HEK293 (cell line): ENCODE data around the gene STMN1.
A peak's percentile ranks its signal among the peaks of the same experiment; 100 is the strongest.

ENCODE experiments used
- CTCF ChIA-PET: fragments of 350-600 bp; formaldehyde crosslinking; extraction: SDS; loops from one replicate; lab custom pipeline; 2021; ENCODE audit warnings: antibody characterized with exemption; lab: Yijun Ruan, JAX
- POLR2A ChIA-PET: fragments of 300-600 bp; formaldehyde crosslinking; extraction: SDS; loops from one replicate; lab custom pipeline; 2020; ENCODE audit warnings: antibody characterized with exemption, inconsistent platforms; lab: Yijun Ruan, JAX
- H3K27ac ChIP-seq: fragments of 200-500 bp; sonication (Bioruptor generic); 2 replicates; pipeline ENCODE4 v1.5.1; 2014; ENCODE audit warnings: low read depth, low read length, control low read depth, inconsistent platforms; ENCODE audit errors: extremely low read depth
- H3K36me3 ChIP-seq, 2 experiments: fragments of 200-500 bp in 1 of 2; sonication (Bioruptor generic) in 1 of 2; 1 replicate in 1 of 2; 2 replicates in 1 of 2; pipeline ENCODE4 v1.5.1; 2014 to 2017; ENCODE audit warnings: inconsistent platforms in 2 of 2, low read length in 2 of 2; ENCODE audit not compliant: control insufficient read depth in 2 of 2, insufficient read depth in 1 of 2
- H3K4me1 ChIP-seq: fragments of 200-500 bp; sonication (Bioruptor generic); 2 replicates; pipeline ENCODE4 v1.5.1; 2014; ENCODE audit warnings: mild to moderate bottlenecking, low read length, inconsistent platforms; ENCODE audit not compliant: control insufficient read depth, insufficient read depth
- H3K4me3 ChIP-seq: 2 replicates; pipeline ENCODE4 v1.5.1; 2011; ENCODE audit warnings: low read depth, mild to moderate bottlenecking, control low read depth, low read length, moderate library complexity
- H3K9me3 ChIP-seq: fragments of 200-500 bp; sonication (Bioruptor generic); 2 replicates; pipeline ENCODE4 v1.5.1; 2014; ENCODE audit warnings: low read depth, low read length, inconsistent platforms; ENCODE audit not compliant: control insufficient read depth, insufficient read depth
- EGR2 ChIP-seq: fragments of 450-650 bp; formaldehyde crosslinking; IDR thresholded peaks from 2 replicates; pipeline ENCODE4 v1.5.1; 2016; ENCODE audit warnings: low read depth, missing biosample characterization, missing genetic modification characterization
- GFI1B ChIP-seq: fragments of 450-650 bp; formaldehyde crosslinking; IDR thresholded peaks from 2 replicates; pipeline ENCODE4 v1.5.1; 2016; ENCODE audit warnings: missing biosample characterization, missing genetic modification characterization
- KLF9 ChIP-seq: fragments of 450-650 bp; formaldehyde crosslinking; IDR thresholded peaks from 2 replicates; pipeline ENCODE4 v1.5.1; 2016; ENCODE audit warnings: missing biosample characterization, missing genetic modification characterization, low read depth
- WT1 ChIP-seq: fragments of 450-650 bp; formaldehyde crosslinking; IDR thresholded peaks from 2 replicates; pipeline ENCODE4 v1.5.1; 2016; ENCODE audit warnings: missing biosample characterization, missing genetic modification characterization
- ZNF280C ChIP-seq: fragments of 450-650 bp; formaldehyde crosslinking; IDR thresholded peaks from 2 replicates; pipeline ENCODE4 v1.5.1; 2016; ENCODE audit warnings: missing biosample characterization, missing genetic modification characterization
- ZNF561 ChIP-seq: fragments of 450-650 bp; IDR thresholded peaks from 2 replicates; pipeline ENCODE4 v1.5.1; 2018; ENCODE audit warnings: missing biosample characterization, missing genetic modification characterization, borderline replicate concordance
- ZNF610 ChIP-seq: fragments of 450-650 bp; formaldehyde crosslinking; IDR thresholded peaks from 2 replicates; pipeline ENCODE4 v1.5.1; 2016; ENCODE audit warnings: missing biosample characterization, missing genetic modification characterization, borderline replicate concordance
- ZNF747 ChIP-seq: fragments of 450-650 bp; formaldehyde crosslinking; IDR thresholded peaks from 2 replicates; pipeline ENCODE4 v1.5.1; 2016; ENCODE audit warnings: missing biosample characterization, missing genetic modification characterization
- TF ChIP-seq, protein P1 (sequence below): fragments of 450-650 bp; formaldehyde crosslinking; IDR thresholded peaks from 2 replicates; pipeline ENCODE4 v1.5.1; 2016; ENCODE audit warnings: missing biosample characterization, missing genetic modification characterization, low read depth
- TF ChIP-seq, protein P2 (sequence below): fragments of 450-650 bp; formaldehyde crosslinking; IDR thresholded peaks from 2 replicates; pipeline ENCODE4 v1.5.1; 2016; ENCODE audit warnings: missing biosample characterization, missing genetic modification characterization
- TF ChIP-seq, protein P3 (sequence below): fragments of 450-650 bp; IDR thresholded peaks from 2 replicates; pipeline ENCODE4 v1.5.1; 2018; ENCODE audit warnings: missing biosample characterization, mild to moderate bottlenecking, missing genetic modification characterization
- TF ChIP-seq, protein P4 (sequence below): fragments of 450-650 bp; formaldehyde crosslinking; conservative IDR thresholded peaks from 2 replicates; pipeline ENCODE4 v1.5.1; 2016; ENCODE audit warnings: low read depth, missing biosample characterization, missing genetic modification characterization
- TF ChIP-seq, protein P5 (sequence below): fragments of 450-650 bp; formaldehyde crosslinking; IDR thresholded peaks from 2 replicates; pipeline ENCODE4 v1.5.1; 2016; ENCODE audit warnings: missing biosample characterization, missing genetic modification characterization, borderline replicate concordance

The STMN1 gene

DNA sequence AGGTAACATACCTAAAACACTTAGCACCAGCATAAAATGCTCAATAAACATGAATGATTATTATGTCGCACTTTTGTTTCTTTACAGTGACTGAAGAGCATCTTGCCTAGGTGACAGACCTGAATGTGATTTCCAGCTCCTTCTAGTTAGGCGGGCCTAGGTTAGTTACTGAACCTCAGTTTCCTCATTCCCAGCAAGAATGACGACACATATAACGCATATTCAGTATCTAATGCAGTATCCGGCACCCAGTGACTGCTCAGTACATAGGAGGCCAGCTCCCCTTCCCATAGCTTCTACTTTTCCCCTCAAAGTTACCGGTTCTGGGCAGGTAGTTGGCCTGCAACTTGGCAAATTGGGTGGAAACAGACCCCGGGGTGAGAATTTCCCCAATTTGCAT, 47.7 kb downstream of the STMN1 start:
- ChIA-PET POLR2A (interaction anchor here (0.7 to 1.2 kb wide), 3 partner anchors 13 to 35 kb away, joined by 3 to 5 read pairs (median 4); partner anchors contain the start of gene PAQR7), CTCF (interaction anchor here (1.4 kb wide), 1 partner anchor 28 kb away, joined by 5 read pairs; no protein-coding TSS in a partner anchor)
- TF ChIP-seq ZNF747 (tag by site-specific recombination): no peak
- TF ChIP-seq, protein P1, sequence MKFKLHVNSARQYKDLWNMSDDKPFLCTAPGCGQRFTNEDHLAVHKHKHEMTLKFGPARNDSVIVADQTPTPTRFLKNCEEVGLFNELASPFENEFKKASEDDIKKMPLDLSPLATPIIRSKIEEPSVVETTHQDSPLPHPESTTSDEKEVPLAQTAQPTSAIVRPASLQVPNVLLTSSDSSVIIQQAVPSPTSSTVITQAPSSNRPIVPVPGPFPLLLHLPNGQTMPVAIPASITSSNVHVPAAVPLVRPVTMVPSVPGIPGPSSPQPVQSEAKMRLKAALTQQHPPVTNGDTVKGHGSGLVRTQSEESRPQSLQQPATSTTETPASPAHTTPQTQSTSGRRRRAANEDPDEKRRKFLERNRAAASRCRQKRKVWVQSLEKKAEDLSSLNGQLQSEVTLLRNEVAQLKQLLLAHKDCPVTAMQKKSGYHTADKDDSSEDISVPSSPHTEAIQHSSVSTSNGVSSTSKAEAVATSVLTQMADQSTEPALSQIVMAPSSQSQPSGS (tag by site-specific recombination): 0 out of 2 replicates have a peak, but pooled peaks have one; percentile 32
- TF ChIP-seq GFI1B (tag by site-specific recombination): no peak
- Histone ChIP-seq H3K27ac (peak overlapping the region; percentile 71; the same call in 1 of the 2 replicates), H3K9me3 (no peaks in the 10 kb centered on the region), H3K4me1 (no peaks in the 10 kb centered on the region; the same call in 1 of the 2 replicates), H3K36me3 (peaks cover 0 to 18% of the 10 kb centered on the region in 2 experiments; a peak in 2 of 3 replicates), H3K4me3 (peak overlapping the region; percentile 83)

DNA sequence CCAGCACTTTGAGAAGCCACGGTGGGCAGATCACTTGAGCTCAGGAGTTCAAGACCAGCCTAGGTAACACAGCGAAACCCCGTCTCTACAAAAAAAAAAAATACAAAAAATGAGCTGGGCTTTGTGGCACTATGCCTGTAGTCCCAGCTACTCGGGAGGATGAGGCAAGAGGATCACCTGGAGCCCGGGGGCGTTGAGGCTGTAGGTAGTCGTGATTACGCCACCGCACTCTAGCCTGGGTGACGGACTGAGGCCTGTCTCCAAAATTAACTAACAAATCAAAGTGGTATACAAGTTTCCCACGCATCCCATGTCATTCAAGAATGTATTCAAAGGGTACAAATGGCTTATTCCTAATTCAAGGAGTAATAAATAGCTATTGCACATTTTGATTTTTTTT, 49.4 kb downstream of the STMN1 start:
- Histone ChIP-seq H3K9me3 (no peaks in the 10 kb centered on the region), H3K36me3 (peaks cover 0 to 4% of the 10 kb centered on the region in 2 experiments; a peak in 2 of 3 replicates), H3K4me3 (no peak overlapping the region), H3K27ac (no peak overlapping the region), H3K4me1 (no peaks in the 10 kb centered on the region; the same call in 1 of the 2 replicates)
- CTCF ChIA-PET: interaction anchor here (0.6 to 0.9 kb wide), 3 partner anchors 9 to 34 kb away, joined by 3 to 4 read pairs (median 4); no protein-coding TSS in a partner anchor
- POLR2A ChIA-PET: no interaction called here
- no peak for TF ChIP-seq WT1 (tag by site-specific recombination)
- no peak for TF ChIP-seq ZNF561
- TF ChIP-seq, protein P2, sequence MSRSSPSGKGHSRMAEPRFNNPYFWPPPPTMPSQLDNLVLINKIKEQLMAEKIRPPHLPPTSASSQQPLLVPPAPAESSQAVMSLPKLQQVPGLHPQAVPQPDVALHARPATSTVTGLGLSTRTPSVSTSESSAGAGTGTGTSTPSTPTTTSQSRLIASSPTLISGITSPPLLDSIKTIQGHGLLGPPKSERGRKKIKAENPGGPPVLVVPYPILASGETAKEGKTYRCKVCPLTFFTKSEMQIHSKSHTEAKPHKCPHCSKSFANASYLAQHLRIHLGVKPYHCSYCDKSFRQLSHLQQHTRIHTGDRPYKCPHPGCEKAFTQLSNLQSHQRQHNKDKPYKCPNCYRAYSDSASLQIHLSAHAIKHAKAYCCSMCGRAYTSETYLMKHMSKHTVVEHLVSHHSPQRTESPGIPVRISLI: 0 out of 2 replicates have a peak, but pooled peaks have one; percentile 9
- TF ChIP-seq, protein P3, sequence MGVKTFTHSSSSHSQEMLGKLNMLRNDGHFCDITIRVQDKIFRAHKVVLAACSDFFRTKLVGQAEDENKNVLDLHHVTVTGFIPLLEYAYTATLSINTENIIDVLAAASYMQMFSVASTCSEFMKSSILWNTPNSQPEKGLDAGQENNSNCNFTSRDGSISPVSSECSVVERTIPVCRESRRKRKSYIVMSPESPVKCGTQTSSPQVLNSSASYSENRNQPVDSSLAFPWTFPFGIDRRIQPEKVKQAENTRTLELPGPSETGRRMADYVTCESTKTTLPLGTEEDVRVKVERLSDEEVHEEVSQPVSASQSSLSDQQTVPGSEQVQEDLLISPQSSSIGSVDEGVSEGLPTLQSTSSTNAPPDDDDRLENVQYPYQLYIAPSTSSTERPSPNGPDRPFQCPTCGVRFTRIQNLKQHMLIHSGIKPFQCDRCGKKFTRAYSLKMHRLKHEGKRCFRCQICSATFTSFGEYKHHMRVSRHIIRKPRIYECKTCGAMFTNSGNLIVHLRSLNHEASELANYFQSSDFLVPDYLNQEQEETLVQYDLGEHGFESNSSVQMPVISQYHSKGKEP (tag by site-specific recombination): no peak
- TF ChIP-seq KLF9: no peak
- TF ChIP-seq, protein P4, sequence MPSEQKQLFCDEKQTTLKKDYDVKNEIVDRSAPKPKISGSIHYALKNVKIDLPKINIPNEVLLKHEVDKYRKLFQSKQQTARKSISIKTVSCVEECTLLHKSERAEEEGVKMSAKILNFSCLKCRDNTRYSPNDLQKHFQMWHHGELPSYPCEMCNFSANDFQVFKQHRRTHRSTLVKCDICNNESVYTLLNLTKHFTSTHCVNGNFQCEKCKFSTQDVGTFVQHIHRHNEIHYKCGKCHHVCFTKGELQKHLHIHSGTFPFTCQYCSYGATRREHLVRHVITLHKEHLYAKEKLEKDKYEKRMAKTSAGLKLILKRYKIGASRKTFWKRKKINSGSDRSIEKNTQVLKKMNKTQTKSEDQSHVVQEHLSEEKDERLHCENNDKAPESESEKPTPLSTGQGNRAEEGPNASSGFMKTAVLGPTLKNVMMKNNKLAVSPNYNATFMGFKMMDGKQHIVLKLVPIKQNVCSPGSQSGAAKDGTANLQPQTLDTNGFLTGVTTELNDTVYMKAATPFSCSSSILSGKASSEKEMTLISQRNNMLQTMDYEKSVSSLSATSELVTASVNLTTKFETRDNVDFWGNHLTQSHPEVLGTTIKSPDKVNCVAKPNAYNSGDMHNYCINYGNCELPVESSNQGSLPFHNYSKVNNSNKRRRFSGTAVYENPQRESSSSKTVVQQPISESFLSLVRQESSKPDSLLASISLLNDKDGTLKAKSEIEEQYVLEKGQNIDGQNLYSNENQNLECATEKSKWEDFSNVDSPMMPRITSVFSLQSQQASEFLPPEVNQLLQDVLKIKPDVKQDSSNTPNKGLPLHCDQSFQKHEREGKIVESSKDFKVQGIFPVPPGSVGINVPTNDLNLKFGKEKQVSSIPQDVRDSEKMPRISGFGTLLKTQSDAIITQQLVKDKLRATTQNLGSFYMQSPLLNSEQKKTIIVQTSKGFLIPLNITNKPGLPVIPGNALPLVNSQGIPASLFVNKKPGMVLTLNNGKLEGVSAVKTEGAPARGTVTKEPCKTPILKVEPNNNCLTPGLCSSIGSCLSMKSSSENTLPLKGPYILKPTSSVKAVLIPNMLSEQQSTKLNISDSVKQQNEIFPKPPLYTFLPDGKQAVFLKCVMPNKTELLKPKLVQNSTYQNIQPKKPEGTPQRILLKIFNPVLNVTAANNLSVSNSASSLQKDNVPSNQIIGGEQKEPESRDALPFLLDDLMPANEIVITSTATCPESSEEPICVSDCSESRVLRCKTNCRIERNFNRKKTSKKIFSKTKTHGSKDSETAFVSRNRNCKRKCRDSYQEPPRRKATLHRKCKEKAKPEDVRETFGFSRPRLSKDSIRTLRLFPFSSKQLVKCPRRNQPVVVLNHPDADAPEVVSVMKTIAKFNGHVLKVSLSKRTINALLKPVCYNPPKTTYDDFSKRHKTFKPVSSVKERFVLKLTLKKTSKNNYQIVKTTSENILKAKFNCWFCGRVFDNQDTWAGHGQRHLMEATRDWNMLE (tag by site-specific recombination): no peak
- no peak for TF ChIP-seq ZNF610
- TF ChIP-seq EGR2 (tag by site-specific recombination): peak; percentile 49
- TF ChIP-seq ZNF280C (tag by site-specific recombination): no peak
- TF ChIP-seq, protein P5, sequence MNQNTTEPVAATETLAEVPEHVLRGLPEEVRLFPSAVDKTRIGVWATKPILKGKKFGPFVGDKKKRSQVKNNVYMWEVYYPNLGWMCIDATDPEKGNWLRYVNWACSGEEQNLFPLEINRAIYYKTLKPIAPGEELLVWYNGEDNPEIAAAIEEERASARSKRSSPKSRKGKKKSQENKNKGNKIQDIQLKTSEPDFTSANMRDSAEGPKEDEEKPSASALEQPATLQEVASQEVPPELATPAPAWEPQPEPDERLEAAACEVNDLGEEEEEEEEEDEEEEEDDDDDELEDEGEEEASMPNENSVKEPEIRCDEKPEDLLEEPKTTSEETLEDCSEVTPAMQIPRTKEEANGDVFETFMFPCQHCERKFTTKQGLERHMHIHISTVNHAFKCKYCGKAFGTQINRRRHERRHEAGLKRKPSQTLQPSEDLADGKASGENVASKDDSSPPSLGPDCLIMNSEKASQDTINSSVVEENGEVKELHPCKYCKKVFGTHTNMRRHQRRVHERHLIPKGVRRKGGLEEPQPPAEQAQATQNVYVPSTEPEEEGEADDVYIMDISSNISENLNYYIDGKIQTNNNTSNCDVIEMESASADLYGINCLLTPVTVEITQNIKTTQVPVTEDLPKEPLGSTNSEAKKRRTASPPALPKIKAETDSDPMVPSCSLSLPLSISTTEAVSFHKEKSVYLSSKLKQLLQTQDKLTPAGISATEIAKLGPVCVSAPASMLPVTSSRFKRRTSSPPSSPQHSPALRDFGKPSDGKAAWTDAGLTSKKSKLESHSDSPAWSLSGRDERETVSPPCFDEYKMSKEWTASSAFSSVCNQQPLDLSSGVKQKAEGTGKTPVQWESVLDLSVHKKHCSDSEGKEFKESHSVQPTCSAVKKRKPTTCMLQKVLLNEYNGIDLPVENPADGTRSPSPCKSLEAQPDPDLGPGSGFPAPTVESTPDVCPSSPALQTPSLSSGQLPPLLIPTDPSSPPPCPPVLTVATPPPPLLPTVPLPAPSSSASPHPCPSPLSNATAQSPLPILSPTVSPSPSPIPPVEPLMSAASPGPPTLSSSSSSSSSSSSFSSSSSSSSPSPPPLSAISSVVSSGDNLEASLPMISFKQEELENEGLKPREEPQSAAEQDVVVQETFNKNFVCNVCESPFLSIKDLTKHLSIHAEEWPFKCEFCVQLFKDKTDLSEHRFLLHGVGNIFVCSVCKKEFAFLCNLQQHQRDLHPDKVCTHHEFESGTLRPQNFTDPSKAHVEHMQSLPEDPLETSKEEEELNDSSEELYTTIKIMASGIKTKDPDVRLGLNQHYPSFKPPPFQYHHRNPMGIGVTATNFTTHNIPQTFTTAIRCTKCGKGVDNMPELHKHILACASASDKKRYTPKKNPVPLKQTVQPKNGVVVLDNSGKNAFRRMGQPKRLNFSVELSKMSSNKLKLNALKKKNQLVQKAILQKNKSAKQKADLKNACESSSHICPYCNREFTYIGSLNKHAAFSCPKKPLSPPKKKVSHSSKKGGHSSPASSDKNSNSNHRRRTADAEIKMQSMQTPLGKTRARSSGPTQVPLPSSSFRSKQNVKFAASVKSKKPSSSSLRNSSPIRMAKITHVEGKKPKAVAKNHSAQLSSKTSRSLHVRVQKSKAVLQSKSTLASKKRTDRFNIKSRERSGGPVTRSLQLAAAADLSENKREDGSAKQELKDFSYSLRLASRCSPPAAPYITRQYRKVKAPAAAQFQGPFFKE (tag by site-specific recombination): no peak
